ENCODE results near the gene ANKRD22.

DNA sequence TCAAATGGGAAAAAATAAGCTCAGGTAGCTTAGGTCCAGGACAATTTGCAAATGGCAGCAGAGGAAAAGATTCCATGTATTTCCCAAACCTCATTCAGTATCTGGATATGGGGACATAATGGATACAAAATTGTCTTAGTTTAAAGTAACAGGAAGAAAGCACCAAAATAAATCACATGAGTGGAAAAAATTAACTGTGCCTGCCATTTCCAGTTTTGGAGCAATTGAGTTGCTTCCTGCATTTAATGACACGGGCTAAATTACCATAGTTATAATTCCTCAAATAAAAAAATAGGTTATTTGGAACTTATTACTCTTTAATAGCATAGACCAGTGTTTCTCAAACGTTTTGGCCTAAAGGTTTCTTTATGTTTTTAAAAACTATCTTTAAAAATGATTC is 22.1 kb upstream of the ANKRD22 start:
- no peak for TF ChIP-seq EZH2 (IDR thresholded peaks at IDR 0.05; ENCODE audit: low read length)
- TF ChIP-seq, protein P1, sequence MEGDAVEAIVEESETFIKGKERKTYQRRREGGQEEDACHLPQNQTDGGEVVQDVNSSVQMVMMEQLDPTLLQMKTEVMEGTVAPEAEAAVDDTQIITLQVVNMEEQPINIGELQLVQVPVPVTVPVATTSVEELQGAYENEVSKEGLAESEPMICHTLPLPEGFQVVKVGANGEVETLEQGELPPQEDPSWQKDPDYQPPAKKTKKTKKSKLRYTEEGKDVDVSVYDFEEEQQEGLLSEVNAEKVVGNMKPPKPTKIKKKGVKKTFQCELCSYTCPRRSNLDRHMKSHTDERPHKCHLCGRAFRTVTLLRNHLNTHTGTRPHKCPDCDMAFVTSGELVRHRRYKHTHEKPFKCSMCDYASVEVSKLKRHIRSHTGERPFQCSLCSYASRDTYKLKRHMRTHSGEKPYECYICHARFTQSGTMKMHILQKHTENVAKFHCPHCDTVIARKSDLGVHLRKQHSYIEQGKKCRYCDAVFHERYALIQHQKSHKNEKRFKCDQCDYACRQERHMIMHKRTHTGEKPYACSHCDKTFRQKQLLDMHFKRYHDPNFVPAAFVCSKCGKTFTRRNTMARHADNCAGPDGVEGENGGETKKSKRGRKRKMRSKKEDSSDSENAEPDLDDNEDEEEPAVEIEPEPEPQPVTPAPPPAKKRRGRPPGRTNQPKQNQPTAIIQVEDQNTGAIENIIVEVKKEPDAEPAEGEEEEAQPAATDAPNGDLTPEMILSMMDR (optimal IDR thresholded peaks at IDR 0.05 in 1 of 3, IDR thresholded peaks at IDR 0.05 in 1 of 3, conservative IDR thresholded peaks at IDR 0.05 in 1 of 3; ENCODE audit: extremely low read depth in 1 of 3, insufficient read depth in 2 of 3, low read length in 3 of 3), result no peak

All from keratinocyte (primary cell).